Measurements from ENCODE around the gene TMEM119. TPM values are rescaled to one million over a fixed set of nuclear protein-coding genes. Genes with fewer than 3 reads are reported as not detected.

Gene TMEM119, protein sequence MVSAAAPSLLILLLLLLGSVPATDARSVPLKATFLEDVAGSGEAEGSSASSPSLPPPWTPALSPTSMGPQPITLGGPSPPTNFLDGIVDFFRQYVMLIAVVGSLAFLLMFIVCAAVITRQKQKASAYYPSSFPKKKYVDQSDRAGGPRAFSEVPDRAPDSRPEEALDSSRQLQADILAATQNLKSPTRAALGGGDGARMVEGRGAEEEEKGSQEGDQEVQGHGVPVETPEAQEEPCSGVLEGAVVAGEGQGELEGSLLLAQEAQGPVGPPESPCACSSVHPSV
- total RNA-seq (2012; rRNA removed) (6.7 and 8.1 TPM in 2 replicates), polyA plus RNA-seq (2012; rRNA removed) (8.4 and 9.2 TPM in 2 replicates), Bru-seq, nascent RNA (percentile 31 among the genes with signal in this experiment), BruChase-seq, experiment 1, labeled RNA remaining after a 6-hour chase (percentile 53 among the genes with signal in this experiment), BruChase-seq, experiment 2, labeled RNA remaining after a 2-hour chase (percentile 39 among the genes with signal in this experiment)
- 9.3 and 21.4 TPM in 2 replicates for polyA plus RNA-seq (2012; cell fraction: cytosol; rRNA removed)
- 4.5 and 5.0 TPM in 2 replicates for polyA plus RNA-seq (2012; cell fraction: nucleus; rRNA removed; ENCODE audit: low replicate concordance)
- long read RNA-seq, transcript TMEM119-201 (2 exons, 2,707 nt): major isoform, 9 of 14 reads
- long read RNA-seq, partial matches to known transcripts: 5 of 14 reads
- long read RNA-seq, other reads (novel, unspliced or antisense): 0 of 14 reads

DNA sequence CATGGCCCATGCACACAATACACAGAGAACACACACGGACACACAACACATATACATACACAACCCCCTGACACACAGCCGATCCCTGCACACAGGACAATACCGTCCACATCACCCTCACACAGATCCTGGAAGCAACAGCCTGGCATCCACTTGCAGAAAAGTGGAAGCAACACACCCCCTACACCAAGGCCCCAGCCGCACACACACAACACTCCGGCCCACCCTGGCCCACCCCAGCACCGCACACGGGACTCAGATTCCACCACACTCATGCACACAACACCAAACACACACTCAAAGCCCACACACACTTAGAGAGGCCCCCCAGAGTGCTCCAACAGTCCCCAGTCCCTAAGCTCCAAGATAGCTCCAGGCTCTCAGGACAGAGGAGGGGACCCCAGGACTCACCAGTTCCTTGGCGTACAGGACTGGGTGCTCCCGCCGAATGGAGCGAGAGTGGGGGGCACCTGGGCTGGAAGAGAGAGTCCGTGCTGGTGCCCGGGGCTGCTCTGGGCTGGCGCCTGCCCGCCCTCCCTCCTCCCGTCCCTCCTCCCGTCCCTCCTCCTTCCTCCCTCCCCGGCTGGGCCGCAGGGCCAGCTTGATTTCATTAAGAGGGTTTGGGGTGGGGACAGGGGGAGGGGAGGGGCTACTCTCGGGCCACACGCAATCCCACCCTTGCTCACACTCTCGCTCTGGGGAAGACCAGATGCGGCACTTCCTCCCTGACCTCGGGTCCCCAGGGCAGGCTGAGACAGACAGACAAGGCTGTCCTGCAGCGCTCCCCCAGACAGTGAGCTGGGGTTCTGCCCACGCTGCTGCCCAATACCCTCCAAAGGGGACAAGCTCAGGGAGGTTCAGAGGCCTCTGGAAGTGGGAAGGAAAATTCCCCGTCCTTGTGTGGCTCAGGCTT is at the start of gene TMEM119:
TSS of gene TMEM119 (minus strand) at position 526 of the 913 bp plus-strand sequence. CDS start 5,701 bp downstream, outside the sequence.
- ChIA-PET CTCF (interaction anchor here (0.5 to 1.2 kb wide), 2 partner anchors 20 to 78 kb away, joined by 3 to 6 read pairs; no protein-coding TSS in a partner anchor), POLR2A (ENCODE audit: unreplicated experiment) (interaction anchor here (0.5 to 0.7 kb wide), 3 partner anchors 21 to 490 kb away, joined by 3 to 7 read pairs (median 6); no protein-coding TSS in a partner anchor)
- peak within 1 kb of the TSS; percentile 38 for H3K4me3 ChIP-seq (ENCODE audit: insufficient read depth, low read depth, low read length)
- peak within 1 kb of the TSS; percentile 60; the same call in 1 of the 2 replicates for H3K23ac ChIP-seq (ENCODE audit: low read depth, low read length)
- peaks cover 0 to 7% of the 10 kb centered on the region in 2 experiments; a peak in 2 of 4 replicates for H3K79me1 ChIP-seq (ENCODE audit: low read depth in 1 of 2, low read length in 2 of 2)
- peak within 1 kb of the TSS; percentile 83; the same call in 1 of the 2 replicates for H2AK5ac ChIP-seq (ENCODE audit: low read depth, low read length)
- 33% methylated on average over 2 of the region's 27 CpGs; no CpG with 5 or more reads in 1 of the 2 experiments for WGBS, 2 experiments (ENCODE audit: extremely low coverage in 2 of 2, insufficient read length in 1 of 2)
- peak; percentile 86 for ATAC-seq (ENCODE audit: low read depth)
- H3K27ac ChIP-seq (ENCODE audit: insufficient read depth, low read length): peak within 1 kb of the TSS; percentile 44; the same call in 1 of the 2 replicates
- intact Hi-C loops (cut with micrococcal nuclease) (no loop called here), dilution Hi-C loops (cut with HindIII; ENCODE audit: low sequenced_read_pairs, unreplicated experiment) (no loop called here), in situ Hi-C loops (cut with MboI; ENCODE audit: low sequenced_read_pairs) (no loop called here)
- H3K4me1 ChIP-seq (ENCODE audit: control insufficient read depth, insufficient read depth, low read length): peaks cover 3% of the 10 kb centered on the region; the same call in 1 of the 2 replicates
- peaks cover 2% of the 10 kb centered on the region; the same call in 1 of the 2 replicates for H3K36me3 ChIP-seq (ENCODE audit: control insufficient read depth, insufficient read depth, low read length)
- H2BK15ac ChIP-seq (ENCODE audit: low read depth, low read length): peak within 1 kb of the TSS; percentile 38; the same call in 1 of the 3 replicates
- no peaks in the 10 kb centered on the region for H4K20me1 ChIP-seq (ENCODE audit: insufficient read depth, low read length)
- peak within 1 kb of the TSS; percentile 12; the same call in 1 of the 2 replicates for H4K5ac ChIP-seq (ENCODE audit: low read depth, low read length)
- H3K56ac ChIP-seq (ENCODE audit: extremely low read depth, insufficient read depth, low read length): no peak within 1 kb of the TSS
- H3K14ac ChIP-seq (replicated peaks; ENCODE audit: low read depth, low read length): peak within 1 kb of the TSS; percentile 58
- H2BK120ac ChIP-seq (ENCODE audit: low read depth, low read length): peak within 1 kb of the TSS; percentile 77
- no TSS peak for BruUV-seq (replicated peaks)
- H3K18ac ChIP-seq (ENCODE audit: low read depth, low read length): peak within 1 kb of the TSS; percentile 16; the same call in 1 of the 2 replicates
- no peaks in the 10 kb centered on the region for H3K27me3 ChIP-seq (ENCODE audit: control insufficient read depth, insufficient read depth, low read length)
- H2AFZ ChIP-seq (replicated peaks; ENCODE audit: low read length, poor library complexity): peak within 1 kb of the TSS; percentile 87
- peak within 1 kb of the TSS; percentile 72 for H2BK20ac ChIP-seq (ENCODE audit: low read depth, low read length)
- H3K9me1 ChIP-seq (ENCODE audit: insufficient read depth, low read length): peaks cover 7% of the 10 kb centered on the region; the same call in 1 of the 2 replicates
- peak within 1 kb of the TSS; percentile 80 for H2AK9ac ChIP-seq (replicated peaks; ENCODE audit: low read depth, low read length, poor library complexity)
- H4K91ac ChIP-seq (ENCODE audit: insufficient read depth, low read depth, low read length): peak within 1 kb of the TSS; percentile 63; the same call in 1 of the 2 replicates
- DNase-seq: peak; percentile 37
- peak within 1 kb of the TSS; percentile 54; the same call in 1 of the 2 replicates for H3K4me2 ChIP-seq (ENCODE audit: low read depth, low read length)
- H4K8ac ChIP-seq (ENCODE audit: low read depth in 2 of 2, low read length in 2 of 2): peak within 1 kb of the TSS in 1 of 2 experiments; percentile 72; a peak in 1 of 4 replicates
- peak within 1 kb of the TSS; percentile 30 for H3K4ac ChIP-seq (ENCODE audit: low read depth, low read length)
- peak within 1 kb of the TSS; percentile 66; the same call in 1 of the 2 replicates for H3K9ac ChIP-seq (ENCODE audit: low read depth, low read length)
- no peak within 1 kb of the TSS for H2BK5ac ChIP-seq (ENCODE audit: low read depth, low read length, poor library complexity, severe bottlenecking)
- no peaks in the 10 kb centered on the region for H3K9me3 ChIP-seq (ENCODE audit: control insufficient read depth, insufficient read depth, low read length)
- TF ChIP-seq BHLHE40 (IDR thresholded peaks at IDR 0.05; ENCODE audit: low read depth, low read length) (no peak), RCOR1 (IDR thresholded peaks at IDR 0.05; ENCODE audit: insufficient replicate concordance, low read length) (no peak), MAZ (IDR thresholded peaks at IDR 0.05; ENCODE audit: borderline replicate concordance, low read depth, low read length) (no peak), CEBPB (IDR thresholded peaks at IDR 0.05; ENCODE audit: low read depth, low read length) (no peak), CHD1 (IDR thresholded peaks at IDR 0.05; ENCODE audit: low read depth, low read length) (no peak), NFE2L2 (IDR thresholded peaks at IDR 0.05; ENCODE audit: low read depth, low read length) (no peak), POLR2A (IDR thresholded peaks at IDR 0.05; ENCODE audit: low read depth, low read length) (no peak), MAFK (IDR thresholded peaks at IDR 0.05; ENCODE audit: low read depth, low read length) (no peak), RFX5 (IDR thresholded peaks at IDR 0.05; ENCODE audit: low read depth, low read length) (no peak), SMC3 (IDR thresholded peaks at IDR 0.05; ENCODE audit: low read depth, low read length) (no peak), MXI1 (IDR thresholded peaks at IDR 0.05; ENCODE audit: borderline replicate concordance, low read depth, low read length) (no peak)
- TF ChIP-seq, protein P1, sequence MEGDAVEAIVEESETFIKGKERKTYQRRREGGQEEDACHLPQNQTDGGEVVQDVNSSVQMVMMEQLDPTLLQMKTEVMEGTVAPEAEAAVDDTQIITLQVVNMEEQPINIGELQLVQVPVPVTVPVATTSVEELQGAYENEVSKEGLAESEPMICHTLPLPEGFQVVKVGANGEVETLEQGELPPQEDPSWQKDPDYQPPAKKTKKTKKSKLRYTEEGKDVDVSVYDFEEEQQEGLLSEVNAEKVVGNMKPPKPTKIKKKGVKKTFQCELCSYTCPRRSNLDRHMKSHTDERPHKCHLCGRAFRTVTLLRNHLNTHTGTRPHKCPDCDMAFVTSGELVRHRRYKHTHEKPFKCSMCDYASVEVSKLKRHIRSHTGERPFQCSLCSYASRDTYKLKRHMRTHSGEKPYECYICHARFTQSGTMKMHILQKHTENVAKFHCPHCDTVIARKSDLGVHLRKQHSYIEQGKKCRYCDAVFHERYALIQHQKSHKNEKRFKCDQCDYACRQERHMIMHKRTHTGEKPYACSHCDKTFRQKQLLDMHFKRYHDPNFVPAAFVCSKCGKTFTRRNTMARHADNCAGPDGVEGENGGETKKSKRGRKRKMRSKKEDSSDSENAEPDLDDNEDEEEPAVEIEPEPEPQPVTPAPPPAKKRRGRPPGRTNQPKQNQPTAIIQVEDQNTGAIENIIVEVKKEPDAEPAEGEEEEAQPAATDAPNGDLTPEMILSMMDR (conservative IDR thresholded peaks at IDR 0.05; ENCODE audit: low read depth, low read length): no peak

Data from IMR-90 (cell line).